SU-DHL-6 (cell line): ENCODE measurements around the gene FAM20C.

Source experiments
- H2AFZ ChIP-seq: fragments of 200-600 bp; sonication (generic); 2 replicates; pipeline ENCODE4 v1.6.1; 2014; ENCODE audit warnings: low read depth, mild to moderate bottlenecking, moderate library complexity, mixed read lengths, antibody characterized with exemption, low read length; ENCODE audit not compliant: severe bottlenecking
- H3F3A ChIP-seq: fragments of 200-600 bp; shearing (Covaris generic); 2 replicates; pipeline ENCODE4 v1.6.0; 2016; ENCODE audit warnings: antibody characterized with exemption, mild to moderate bottlenecking; ENCODE audit not compliant: insufficient read depth
- H3K27ac ChIP-seq: fragments of 200-600 bp; sonication (generic); 2 replicates; pipeline ENCODE4 v1.5.1; 2016; ENCODE audit warnings: low read depth, mild to moderate bottlenecking, low read length, moderate library complexity, mixed read lengths
- H3K27me3 ChIP-seq: fragments of 200-600 bp; sonication (generic), shearing (Covaris generic); 2 replicates; pipeline ENCODE4 v1.6.0; 2014; ENCODE audit warnings: mild to moderate bottlenecking, low read length
- H3K36me3 ChIP-seq: fragments of 200-600 bp; sonication (generic); 2 replicates; pipeline ENCODE4 v1.6.1; 2014; ENCODE audit warnings: mild to moderate bottlenecking, low read length, mixed read lengths
- H3K4me2 ChIP-seq: fragments of 300-600, 200-600 bp; shearing (Covaris generic), sonication (generic); 2 replicates; pipeline ENCODE4 v1.6.0; 2014; ENCODE audit warnings: low read length, low read depth, mild to moderate bottlenecking; ENCODE audit not compliant: poor library complexity, severe bottlenecking
- H3K4me3 ChIP-seq: fragments of 200-600 bp; sonication (generic); 2 replicates; pipeline ENCODE4 v1.5.1; 2014; ENCODE audit warnings: antibody characterized with exemption, low read length, mild to moderate bottlenecking, mixed read lengths; ENCODE audit not compliant: insufficient read depth, poor library complexity, severe bottlenecking
- H3K79me2 ChIP-seq: fragments of 200-600 bp; sonication (generic); 2 replicates; pipeline ENCODE4 v1.6.1; 2014; ENCODE audit warnings: mild to moderate bottlenecking, low read length, moderate library complexity; ENCODE audit not compliant: insufficient read depth
- H3K9ac ChIP-seq: fragments of 200-600 bp; sonication (generic); 2 replicates; pipeline ENCODE4 v1.7.0; 2014; ENCODE audit warnings: mild to moderate bottlenecking, low read length
- H3K9me2 ChIP-seq: fragments of 200-600 bp; sonication (generic); replicated peaks from 2 replicates; pipeline ENCODE4 v1.6.1; 2014; ENCODE audit warnings: low read length; ENCODE audit not compliant: insufficient read depth
- H3K9me3 ChIP-seq: fragments of 200-600 bp; sonication (generic); 2 replicates; pipeline ENCODE4 v1.6.1; 2014; ENCODE audit warnings: low read length, mixed read lengths; ENCODE audit not compliant: insufficient read depth
- H4K20me1 ChIP-seq: fragments of 200-600 bp; sonication (generic); 2 replicates; pipeline ENCODE4 v1.6.1; 2014; ENCODE audit warnings: low read depth, mild to moderate bottlenecking, antibody characterized with exemption, low read length, moderate library complexity, mixed read lengths
- EZH2phosphoT487 ChIP-seq: fragments of 200-600 bp; sonication (generic), shearing (Covaris generic); conservative IDR thresholded peaks from 2 replicates; pipeline ENCODE4 v1.6.1; 2018; ENCODE audit warnings: mild to moderate bottlenecking, antibody characterized with exemption, low read length, moderate library complexity, mixed read lengths
- TF ChIP-seq, protein P1 (sequence below): fragments of 200-600 bp; sonication (generic); IDR thresholded peaks from one replicate; pipeline ENCODE4 v1.5.1; 2017; ENCODE audit warnings: antibody characterized with exemption, mild to moderate bottlenecking, low read length, moderate library complexity; ENCODE audit not compliant: insufficient read depth, poor library complexity, severe bottlenecking

The FAM20C gene

GRCh38 chr7:159370-160270 is 32.8 kb upstream of the FAM20C start:
- no peak overlapping the region for H3K9ac ChIP-seq
- no peaks in the 10 kb centered on the region for H3F3A ChIP-seq
- no peaks in the 10 kb centered on the region for H4K20me1 ChIP-seq
- no peaks in the 10 kb centered on the region for H3K79me2 ChIP-seq
- H3K9me3 ChIP-seq, result no peaks in the 10 kb centered on the region
- no peak overlapping the region for H3K4me3 ChIP-seq
- no peak overlapping the region for H3K4me2 ChIP-seq
- TF ChIP-seq, protein P1, sequence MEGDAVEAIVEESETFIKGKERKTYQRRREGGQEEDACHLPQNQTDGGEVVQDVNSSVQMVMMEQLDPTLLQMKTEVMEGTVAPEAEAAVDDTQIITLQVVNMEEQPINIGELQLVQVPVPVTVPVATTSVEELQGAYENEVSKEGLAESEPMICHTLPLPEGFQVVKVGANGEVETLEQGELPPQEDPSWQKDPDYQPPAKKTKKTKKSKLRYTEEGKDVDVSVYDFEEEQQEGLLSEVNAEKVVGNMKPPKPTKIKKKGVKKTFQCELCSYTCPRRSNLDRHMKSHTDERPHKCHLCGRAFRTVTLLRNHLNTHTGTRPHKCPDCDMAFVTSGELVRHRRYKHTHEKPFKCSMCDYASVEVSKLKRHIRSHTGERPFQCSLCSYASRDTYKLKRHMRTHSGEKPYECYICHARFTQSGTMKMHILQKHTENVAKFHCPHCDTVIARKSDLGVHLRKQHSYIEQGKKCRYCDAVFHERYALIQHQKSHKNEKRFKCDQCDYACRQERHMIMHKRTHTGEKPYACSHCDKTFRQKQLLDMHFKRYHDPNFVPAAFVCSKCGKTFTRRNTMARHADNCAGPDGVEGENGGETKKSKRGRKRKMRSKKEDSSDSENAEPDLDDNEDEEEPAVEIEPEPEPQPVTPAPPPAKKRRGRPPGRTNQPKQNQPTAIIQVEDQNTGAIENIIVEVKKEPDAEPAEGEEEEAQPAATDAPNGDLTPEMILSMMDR, result no peak
- TF ChIP-seq EZH2phosphoT487, result no peak
- no peak overlapping the region for H3K27ac ChIP-seq
- no peaks in the 10 kb centered on the region for H3K36me3 ChIP-seq
- H3K9me2 ChIP-seq, result no peaks in the 10 kb centered on the region
- no peak overlapping the region for H2AFZ ChIP-seq
- no peaks in the 10 kb centered on the region for H3K27me3 ChIP-seq

- TF ChIP-seq EZH2phosphoT487, result no peak
- TF ChIP-seq, protein P1, result no peak
- Histone ChIP-seq H3K36me3 (no peaks in the 10 kb centered on the region), H2AFZ (no peak overlapping the region), H3K4me2 (no peak overlapping the region), H3K27ac (no peak overlapping the region), H3K9me2 (no peaks in the 10 kb centered on the region), H3F3A (no peaks in the 10 kb centered on the region), H3K9ac (no peak overlapping the region), H3K9me3 (no peaks in the 10 kb centered on the region), H3K4me3 (no peak overlapping the region), H4K20me1 (no peaks in the 10 kb centered on the region), H3K79me2 (no peaks in the 10 kb centered on the region), H3K27me3 (no peaks in the 10 kb centered on the region)
These were observed 31.2 kb upstream of the FAM20C start for GRCh38 chr7:160958-161725.

DNA sequence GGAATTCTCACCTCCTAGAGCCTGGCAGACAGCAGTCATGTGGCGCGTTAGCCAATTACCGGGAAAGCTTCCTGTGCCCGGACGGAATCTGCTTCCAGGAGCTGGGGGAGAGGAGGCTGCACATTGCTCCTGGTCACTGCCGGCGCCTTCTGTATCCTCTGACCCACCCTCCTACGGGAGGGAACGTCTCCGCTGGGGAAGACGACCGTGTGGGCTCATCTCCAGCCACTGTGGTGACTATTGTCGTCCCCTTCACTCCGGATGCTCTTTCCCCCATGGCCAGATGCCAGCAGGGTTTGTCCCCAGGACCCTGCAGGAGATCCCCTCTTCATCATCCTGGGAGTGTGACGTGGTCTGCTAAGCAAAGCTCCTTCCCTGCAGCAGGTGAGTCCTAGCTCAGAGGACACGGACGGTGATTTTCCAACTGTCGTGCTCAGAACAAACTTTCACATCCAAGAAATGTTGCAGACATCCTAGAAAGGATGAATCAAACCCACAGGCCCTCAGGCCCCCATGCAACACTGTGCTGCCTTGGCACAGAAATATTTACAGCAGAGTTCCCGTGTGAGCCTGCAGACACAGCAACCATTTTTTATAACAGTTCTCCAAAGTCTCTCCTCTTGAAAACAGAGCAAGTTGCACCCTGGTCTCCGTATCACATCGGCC is 29.6 kb upstream of the FAM20C start:
- Histone ChIP-seq H3K9ac (no peak overlapping the region), H3K4me3 (no peak overlapping the region), H3K27me3 (no peaks in the 10 kb centered on the region), H2AFZ (no peak overlapping the region), H3K27ac (no peak overlapping the region), H4K20me1 (no peaks in the 10 kb centered on the region), H3K4me2 (no peak overlapping the region), H3K9me2 (no peaks in the 10 kb centered on the region), H3K36me3 (no peaks in the 10 kb centered on the region), H3K9me3 (no peaks in the 10 kb centered on the region), H3K79me2 (no peaks in the 10 kb centered on the region), H3F3A (no peaks in the 10 kb centered on the region)
- TF ChIP-seq EZH2phosphoT487, result no peak
- TF ChIP-seq, protein P1, result no peak
